GM18868 (cell line): ENCODE results near the gene TBCD.

Experiments
- ATAC-seq: cut with Tn5 transposase; IDR thresholded peaks from one replicate; pipeline ENCODE4 v1.9.1; 2021; ENCODE audit warnings: mild to moderate bottlenecking, moderate library complexity; ENCODE audit not compliant: unreplicated experiment

TBCD gene

GRCh38 chr17:82882715-82883418, 131.0 kb downstream of the TBCD start:
- ATAC-seq: no peak

GRCh38 chr17:82883419-82884031, 131.7 kb downstream of the TBCD start:
- no peak for ATAC-seq

GRCh38 chr17:82884341-82884969, 132.6 kb downstream of the TBCD start:
- ATAC-seq: no peak

GRCh38 chr17:82884970-82885353, 133.1 kb downstream of the TBCD start:
- no peak for ATAC-seq

- no peak for ATAC-seq
Measured at GRCh38 chr17:82887255-82888164, 135.6 kb downstream of the TBCD start.

- ATAC-seq: no peak
Measured at GRCh38 chr17:82888583-82889495, 137.0 kb downstream of the TBCD start.

- ATAC-seq: no peak
Measured at GRCh38 chr17:82889496-82890338, 137.9 kb downstream of the TBCD start.

GRCh38 chr17:82890339-82890730, 138.5 kb downstream of the TBCD start:
- no peak for ATAC-seq

- ATAC-seq: no peak
Measured at GRCh38 chr17:82890926-82891678, 139.2 kb downstream of the TBCD start.

GRCh38 chr17:82891911-82892310, 140.0 kb downstream of the TBCD start:
- no peak for ATAC-seq

- no peak for ATAC-seq
Measured at GRCh38 chr17:82892899-82893565, 141.2 kb downstream of the TBCD start.

- no peak for ATAC-seq
Measured at GRCh38 chr17:82893779-82894178, 141.9 kb downstream of the TBCD start.

- ATAC-seq: no peak
Measured at GRCh38 chr17:82894389-82894788, 142.5 kb downstream of the TBCD start.

GRCh38 chr17:82895087-82895486, 143.2 kb downstream of the TBCD start:
- no peak for ATAC-seq

GRCh38 chr17:82896071-82897000, 144.5 kb downstream of the TBCD start:
- no peak for ATAC-seq

GRCh38 chr17:82897514-82898249, 145.8 kb downstream of the TBCD start:
- no peak for ATAC-seq
